C4-2B (cell line): Measurements from ENCODE around the gene C17orf107.
"Not testable (repeated sequence)": the region's sequence is repeated elsewhere in the genome, so short reads cannot be mapped to it uniquely, and the experiment has no call there.

Experiments used
- ZFX ChIP-seq: fragments of 450-650 bp; IDR thresholded peaks from 2 replicates; pipeline ENCODE4 v1.6.1; 2017
- TF ChIP-seq, protein P1 (sequence below): fragments of 450-650 bp; conservative IDR thresholded peaks from 2 replicates; pipeline ENCODE4 v1.5.1; 2017; ENCODE audit warnings: mild to moderate bottlenecking

DNA sequence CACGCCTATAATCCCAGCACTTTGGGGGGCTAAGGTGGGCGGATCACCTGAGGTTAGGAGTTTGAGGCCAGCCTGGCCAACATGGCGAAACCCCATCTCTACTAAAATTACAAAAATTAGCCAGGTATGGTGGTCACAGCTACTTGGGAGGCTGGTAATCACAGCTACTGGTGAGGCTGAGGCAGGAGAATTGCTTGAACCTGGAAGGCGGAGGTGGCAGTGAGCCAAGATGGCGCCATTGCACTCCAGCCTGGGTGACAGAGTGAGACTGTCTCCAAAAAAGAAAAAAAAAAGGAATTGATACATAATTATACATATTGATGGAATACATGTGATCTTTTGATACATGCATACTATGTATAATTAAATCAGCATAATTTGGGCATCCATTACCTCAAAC, 31.8 kb upstream of the C17orf107 start:
- TF ChIP-seq, protein P1, sequence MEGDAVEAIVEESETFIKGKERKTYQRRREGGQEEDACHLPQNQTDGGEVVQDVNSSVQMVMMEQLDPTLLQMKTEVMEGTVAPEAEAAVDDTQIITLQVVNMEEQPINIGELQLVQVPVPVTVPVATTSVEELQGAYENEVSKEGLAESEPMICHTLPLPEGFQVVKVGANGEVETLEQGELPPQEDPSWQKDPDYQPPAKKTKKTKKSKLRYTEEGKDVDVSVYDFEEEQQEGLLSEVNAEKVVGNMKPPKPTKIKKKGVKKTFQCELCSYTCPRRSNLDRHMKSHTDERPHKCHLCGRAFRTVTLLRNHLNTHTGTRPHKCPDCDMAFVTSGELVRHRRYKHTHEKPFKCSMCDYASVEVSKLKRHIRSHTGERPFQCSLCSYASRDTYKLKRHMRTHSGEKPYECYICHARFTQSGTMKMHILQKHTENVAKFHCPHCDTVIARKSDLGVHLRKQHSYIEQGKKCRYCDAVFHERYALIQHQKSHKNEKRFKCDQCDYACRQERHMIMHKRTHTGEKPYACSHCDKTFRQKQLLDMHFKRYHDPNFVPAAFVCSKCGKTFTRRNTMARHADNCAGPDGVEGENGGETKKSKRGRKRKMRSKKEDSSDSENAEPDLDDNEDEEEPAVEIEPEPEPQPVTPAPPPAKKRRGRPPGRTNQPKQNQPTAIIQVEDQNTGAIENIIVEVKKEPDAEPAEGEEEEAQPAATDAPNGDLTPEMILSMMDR, result not testable (repeated sequence)
- TF ChIP-seq ZFX, result not testable (repeated sequence)
